ENCODE results near the gene PRKCZ.

DNA sequence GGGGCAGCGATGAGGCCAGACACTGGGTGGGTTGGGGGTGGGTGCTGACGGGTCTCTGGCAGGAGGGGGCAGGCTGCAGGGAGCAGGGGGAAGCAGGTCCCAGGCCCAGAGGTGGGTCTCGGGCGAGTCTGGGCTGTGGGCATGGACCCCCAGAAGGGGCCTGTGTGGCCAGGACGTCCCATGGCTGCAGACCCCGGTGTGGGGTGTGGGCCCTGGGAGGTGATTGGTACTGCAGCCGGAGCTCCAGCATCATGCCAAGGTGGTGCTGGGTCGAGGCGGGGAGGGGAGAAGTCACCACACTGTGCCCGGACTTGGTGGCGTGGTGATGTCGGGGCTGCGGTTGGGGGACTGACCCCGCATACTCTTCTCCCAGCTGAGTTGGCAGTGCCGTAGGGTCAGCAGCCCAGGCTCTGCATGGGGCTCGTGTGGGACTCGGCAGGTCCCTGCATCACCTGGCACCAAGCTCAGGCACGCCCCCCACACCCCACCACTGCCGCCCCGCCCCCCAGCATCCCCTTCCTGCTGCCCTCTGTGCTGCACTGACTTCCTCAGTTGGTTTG lies 31.2 kb downstream of the PRKCZ start:
- no peak for TF ChIP-seq POLR2AphosphoS5 (IDR thresholded peaks at IDR 0.05)
- TF ChIP-seq, protein P1, sequence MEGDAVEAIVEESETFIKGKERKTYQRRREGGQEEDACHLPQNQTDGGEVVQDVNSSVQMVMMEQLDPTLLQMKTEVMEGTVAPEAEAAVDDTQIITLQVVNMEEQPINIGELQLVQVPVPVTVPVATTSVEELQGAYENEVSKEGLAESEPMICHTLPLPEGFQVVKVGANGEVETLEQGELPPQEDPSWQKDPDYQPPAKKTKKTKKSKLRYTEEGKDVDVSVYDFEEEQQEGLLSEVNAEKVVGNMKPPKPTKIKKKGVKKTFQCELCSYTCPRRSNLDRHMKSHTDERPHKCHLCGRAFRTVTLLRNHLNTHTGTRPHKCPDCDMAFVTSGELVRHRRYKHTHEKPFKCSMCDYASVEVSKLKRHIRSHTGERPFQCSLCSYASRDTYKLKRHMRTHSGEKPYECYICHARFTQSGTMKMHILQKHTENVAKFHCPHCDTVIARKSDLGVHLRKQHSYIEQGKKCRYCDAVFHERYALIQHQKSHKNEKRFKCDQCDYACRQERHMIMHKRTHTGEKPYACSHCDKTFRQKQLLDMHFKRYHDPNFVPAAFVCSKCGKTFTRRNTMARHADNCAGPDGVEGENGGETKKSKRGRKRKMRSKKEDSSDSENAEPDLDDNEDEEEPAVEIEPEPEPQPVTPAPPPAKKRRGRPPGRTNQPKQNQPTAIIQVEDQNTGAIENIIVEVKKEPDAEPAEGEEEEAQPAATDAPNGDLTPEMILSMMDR (IDR thresholded peaks at IDR 0.05), result no peak
- no peak for TF ChIP-seq POLR2A (IDR thresholded peaks at IDR 0.05)
